OCI-LY3 (cell line): ENCODE results near the gene TEDC2.

ENCODE experiments used
- EZH2phosphoT487 ChIP-seq: fragments of 200-600 bp; shearing (Covaris generic); IDR thresholded peaks from 2 replicates; pipeline ENCODE4 v1.6.1; 2018; ENCODE audit warnings: antibody characterized with exemption, mixed run types, low read depth
- TF ChIP-seq, protein P1 (sequence below): fragments of 200-600, 300-600 bp; sonication (generic); IDR thresholded peaks from 2 replicates; pipeline ENCODE4 v1.5.1; 2014; ENCODE audit warnings: antibody characterized with exemption, low read length, low read depth

DNA sequence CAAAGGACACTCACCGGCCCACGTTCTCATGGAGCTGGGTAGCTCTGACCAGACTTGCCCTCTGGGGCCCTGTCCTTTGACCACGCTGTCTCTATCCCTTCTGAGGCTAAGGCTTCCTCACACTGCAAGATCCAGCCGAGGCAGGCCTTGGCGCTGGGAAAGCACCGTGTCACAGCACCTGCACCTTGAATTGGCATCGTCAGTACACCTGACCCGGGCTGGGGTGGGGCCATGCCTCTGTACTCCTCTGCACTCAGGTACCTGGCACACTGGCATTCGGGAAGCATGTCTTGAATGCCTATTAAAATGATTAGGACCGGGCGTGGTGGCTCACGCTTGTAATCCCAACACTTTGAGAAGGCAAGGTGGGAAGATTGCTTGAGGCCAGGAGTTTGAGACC is 21.0 kb downstream of the TEDC2 start:
- TF ChIP-seq, protein P1, sequence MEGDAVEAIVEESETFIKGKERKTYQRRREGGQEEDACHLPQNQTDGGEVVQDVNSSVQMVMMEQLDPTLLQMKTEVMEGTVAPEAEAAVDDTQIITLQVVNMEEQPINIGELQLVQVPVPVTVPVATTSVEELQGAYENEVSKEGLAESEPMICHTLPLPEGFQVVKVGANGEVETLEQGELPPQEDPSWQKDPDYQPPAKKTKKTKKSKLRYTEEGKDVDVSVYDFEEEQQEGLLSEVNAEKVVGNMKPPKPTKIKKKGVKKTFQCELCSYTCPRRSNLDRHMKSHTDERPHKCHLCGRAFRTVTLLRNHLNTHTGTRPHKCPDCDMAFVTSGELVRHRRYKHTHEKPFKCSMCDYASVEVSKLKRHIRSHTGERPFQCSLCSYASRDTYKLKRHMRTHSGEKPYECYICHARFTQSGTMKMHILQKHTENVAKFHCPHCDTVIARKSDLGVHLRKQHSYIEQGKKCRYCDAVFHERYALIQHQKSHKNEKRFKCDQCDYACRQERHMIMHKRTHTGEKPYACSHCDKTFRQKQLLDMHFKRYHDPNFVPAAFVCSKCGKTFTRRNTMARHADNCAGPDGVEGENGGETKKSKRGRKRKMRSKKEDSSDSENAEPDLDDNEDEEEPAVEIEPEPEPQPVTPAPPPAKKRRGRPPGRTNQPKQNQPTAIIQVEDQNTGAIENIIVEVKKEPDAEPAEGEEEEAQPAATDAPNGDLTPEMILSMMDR: no peak
- TF ChIP-seq EZH2phosphoT487: no peak
